Natural killer cell (primary cell): ENCODE results near the gene KIF1A. TPM values are rescaled to one million over a fixed set of nuclear protein-coding genes. Genes with fewer than 3 reads are reported as not detected.
A peak's percentile ranks its signal among the peaks of the same experiment; 100 is the strongest.
"Not testable (repeated sequence)": the region's sequence is repeated elsewhere in the genome, so short reads cannot be mapped to it uniquely, and the experiment has no call there.

Source experiments
- ATAC-seq, 3 donors: fragments of 150-1000 bp in 2 of 3; fragments of 200-7000 bp in 1 of 3; cut with Tn5 transposase; 1 replicate in 1 of 3; 2 replicates in 2 of 3; pipeline ENCODE4 v1.10.0; 2021; ENCODE audit warnings: mild to moderate bottlenecking in 2 of 3, moderate library complexity in 2 of 3
- DNase-seq, 2 donors: peaks; one replicate each; pipeline versions ENCODE4 v3.0.0 to v3.0.0-alpha.2; 2013 to 2021; ENCODE audit warnings: mixed read lengths in 1 of 2
- H3K27ac ChIP-seq: one replicate; pipeline ENCODE4 v1.5.1; 2013; ENCODE audit warnings: mild to moderate bottlenecking, low read length
- H3K27me3 ChIP-seq: one replicate; pipeline ENCODE4 v1.6.1; 2013; ENCODE audit warnings: low read length; ENCODE audit not compliant: control insufficient read depth, insufficient read depth
- H3K36me3 ChIP-seq: one replicate; pipeline ENCODE4 v1.6.1; 2013; ENCODE audit warnings: low read length; ENCODE audit not compliant: control insufficient read depth, insufficient read depth
- H3K4me1 ChIP-seq: one replicate; pipeline ENCODE4 v1.6.1; 2013; ENCODE audit warnings: low read length; ENCODE audit not compliant: control insufficient read depth, insufficient read depth
- H3K4me3 ChIP-seq: one replicate; pipeline ENCODE4 v1.5.1; 2013; ENCODE audit warnings: low read length
- H3K9me3 ChIP-seq: one replicate; pipeline ENCODE4 v1.6.1; 2013; ENCODE audit warnings: low read length; ENCODE audit not compliant: control insufficient read depth, insufficient read depth
- H3K27ac Mint-ChIP-seq, 2 donors: one replicate each; pipeline ENCODE4 v1.8.0; 2022; ENCODE audit warnings: mild to moderate bottlenecking in 2 of 2, mixed read lengths in 2 of 2, moderate library complexity in 1 of 2
- H3K27me3 Mint-ChIP-seq, 2 donors: one replicate each; pipeline ENCODE4 v1.8.0; 2022; ENCODE audit warnings: low read depth in 2 of 2, mixed read lengths in 2 of 2
- H3K36me3 Mint-ChIP-seq: one replicate; pipeline ENCODE4 v1.8.0; 2022; ENCODE audit warnings: mixed read lengths
- H3K4me1 Mint-ChIP-seq, 2 donors: one replicate each; pipeline ENCODE4 v1.8.0; 2022; ENCODE audit warnings: mixed read lengths in 2 of 2
- H3K4me3 Mint-ChIP-seq: one replicate; pipeline ENCODE4 v1.8.0; 2022; ENCODE audit warnings: mild to moderate bottlenecking, moderate library complexity, mixed read lengths
- H3K9me3 Mint-ChIP-seq, 2 donors: one replicate each; pipeline ENCODE4 v1.8.0; 2022; ENCODE audit warnings: mixed read lengths in 2 of 2
- WGBS: methylation state at CpG from one replicate; pipeline ENCODE4 v1.1.7; 2013; ENCODE audit warnings: missing lambda C conversion rate; ENCODE audit not compliant: insufficient coverage; 5-methylcytosine and 5-hydroxymethylcytosine counted together
- intact Hi-C: fragments of 100-400 bp; cut with micrococcal nuclease; formaldehyde crosslinking; loops from one replicate; pipeline ENCODE4 v1.14.2; 2022
- total RNA-seq, 4 donors: library from RNA; stranded (reverse); fragments of 120-200 nt in 1 of 4; gene quantifications; one replicate each; pipeline versions ENCODE4 v1.2.3 to v1.2.4, GENCODE V29; 2013 to 2022
- TF ChIP-seq, protein P1 (sequence below): fragments of 200-600 bp; IDR thresholded peaks from one replicate; pipeline ENCODE4 v1.8.0; 2022; ENCODE audit warnings: antibody characterized with exemption

The KIF1A gene
- total RNA-seq, 3 donors from 2014 or later (not counting 1 experiment from before 2014, with no cell fraction given), result 0.09 TPM; not detected in 2

DNA sequence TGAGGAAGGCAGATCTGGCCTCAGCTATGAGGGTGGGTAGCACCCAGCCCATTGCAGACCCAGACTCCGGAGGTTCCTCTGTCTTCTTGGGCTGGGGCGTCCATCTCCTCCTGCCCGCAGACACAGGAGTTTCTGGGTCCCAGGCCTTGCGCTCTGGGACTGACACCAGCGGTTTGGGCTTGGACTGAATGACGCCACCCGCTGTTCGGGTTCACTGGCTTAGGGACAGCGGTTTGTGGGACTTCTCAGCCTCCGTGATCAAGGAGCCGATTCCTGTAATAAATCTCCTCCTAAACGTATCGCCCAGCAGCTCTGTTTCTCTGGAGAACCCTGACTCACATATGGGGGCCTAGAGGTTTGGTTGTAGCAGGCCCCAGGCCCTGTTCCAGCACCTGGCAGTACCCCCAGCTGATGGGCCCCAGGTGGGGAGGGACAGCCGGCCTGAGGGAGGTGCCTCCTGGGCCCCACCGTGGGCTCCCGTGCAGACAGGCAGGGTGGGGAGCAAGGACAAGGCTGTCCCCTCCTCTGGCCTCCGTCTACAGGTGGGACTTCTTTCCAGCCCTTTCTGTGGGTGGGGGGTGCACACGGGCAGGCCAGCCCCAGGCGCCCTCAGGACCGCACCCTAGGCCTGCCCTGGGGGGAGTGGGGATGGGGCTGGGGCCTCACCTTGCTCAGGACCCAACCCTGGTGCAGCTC is 132.8 kb downstream of the KIF1A start:
- H3K9me3 Mint-ChIP-seq, result no peaks in the 10 kb centered on the region
- Histone ChIP-seq H3K4me1 (peaks cover 25% of the 10 kb centered on the region), H3K27me3 (no peaks in the 10 kb centered on the region), H3K4me3 (no peak overlapping the region), H3K27ac (no peak overlapping the region), H3K36me3 (no peaks in the 10 kb centered on the region), H3K9me3 (no peaks in the 10 kb centered on the region)
- peak overlapping the region; percentile 14 for H3K4me3 Mint-ChIP-seq
- no peak for ATAC-seq
- peak overlapping the region; percentile 36 to 77 for H3K27ac Mint-ChIP-seq
- whole genome bisulfite sequencing, result 88% methylated on average over 20 of the region's 20 CpGs
- H3K4me1 Mint-ChIP-seq, result peaks cover 11 to 21% of the 10 kb centered on the region in 2 donors
- intact Hi-C loops, result loop anchor here (5.0 kb wide), 1 partner anchor 65 kb away; no protein-coding TSS in a partner anchor
- no peaks in the 10 kb centered on the region for H3K27me3 Mint-ChIP-seq
- H3K36me3 Mint-ChIP-seq, result no peaks in the 10 kb centered on the region
- no peak for DNase-seq
- TF ChIP-seq, protein P1, sequence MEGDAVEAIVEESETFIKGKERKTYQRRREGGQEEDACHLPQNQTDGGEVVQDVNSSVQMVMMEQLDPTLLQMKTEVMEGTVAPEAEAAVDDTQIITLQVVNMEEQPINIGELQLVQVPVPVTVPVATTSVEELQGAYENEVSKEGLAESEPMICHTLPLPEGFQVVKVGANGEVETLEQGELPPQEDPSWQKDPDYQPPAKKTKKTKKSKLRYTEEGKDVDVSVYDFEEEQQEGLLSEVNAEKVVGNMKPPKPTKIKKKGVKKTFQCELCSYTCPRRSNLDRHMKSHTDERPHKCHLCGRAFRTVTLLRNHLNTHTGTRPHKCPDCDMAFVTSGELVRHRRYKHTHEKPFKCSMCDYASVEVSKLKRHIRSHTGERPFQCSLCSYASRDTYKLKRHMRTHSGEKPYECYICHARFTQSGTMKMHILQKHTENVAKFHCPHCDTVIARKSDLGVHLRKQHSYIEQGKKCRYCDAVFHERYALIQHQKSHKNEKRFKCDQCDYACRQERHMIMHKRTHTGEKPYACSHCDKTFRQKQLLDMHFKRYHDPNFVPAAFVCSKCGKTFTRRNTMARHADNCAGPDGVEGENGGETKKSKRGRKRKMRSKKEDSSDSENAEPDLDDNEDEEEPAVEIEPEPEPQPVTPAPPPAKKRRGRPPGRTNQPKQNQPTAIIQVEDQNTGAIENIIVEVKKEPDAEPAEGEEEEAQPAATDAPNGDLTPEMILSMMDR, result no peak

DNA sequence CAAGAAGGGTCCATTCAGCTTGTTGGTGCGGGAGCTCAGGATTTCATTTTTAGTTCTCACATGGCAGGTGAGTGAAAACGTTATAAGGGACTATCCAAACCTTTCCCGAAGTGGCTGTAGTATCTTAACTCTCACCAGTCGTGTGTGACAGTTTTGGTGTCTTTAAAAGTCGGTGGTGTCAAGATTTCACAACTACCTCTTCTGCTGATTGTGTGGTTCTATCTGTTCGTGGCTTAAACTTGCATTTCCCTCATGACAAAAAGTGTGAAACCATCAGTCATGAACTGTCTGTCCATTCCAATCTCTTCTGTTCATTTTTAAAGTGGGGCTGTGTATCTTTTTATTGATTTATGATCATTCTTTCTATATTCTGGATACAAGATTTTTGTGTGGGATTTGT is 133.6 kb downstream of the KIF1A start:
- no peaks in the 10 kb centered on the region for H3K36me3 ChIP-seq
- TF ChIP-seq, protein P1, result no peak
- no peaks in the 10 kb centered on the region for H3K27me3 Mint-ChIP-seq
- H3K9me3 Mint-ChIP-seq, result no peaks in the 10 kb centered on the region
- no peak overlapping the region for H3K27ac ChIP-seq
- WGBS, result 47% methylated on average over 6 of the region's 6 CpGs
- DNase-seq (peak in 1 of 2 donors; percentile 4), ATAC-seq (peak; percentile 32 to 77 (median 70))
- H3K4me3 ChIP-seq, result no peak overlapping the region
- peaks cover 25% of the 10 kb centered on the region for H3K4me1 ChIP-seq
- intact Hi-C loops, result loop anchor here (5.0 kb wide), 1 partner anchor 64 kb away; no protein-coding TSS in a partner anchor
- peak overlapping the region; percentile 36 to 77 for H3K27ac Mint-ChIP-seq
- H3K27me3 ChIP-seq, result no peaks in the 10 kb centered on the region
- H3K4me1 Mint-ChIP-seq, result peaks cover 11 to 21% of the 10 kb centered on the region in 2 donors
- H3K4me3 Mint-ChIP-seq, result peak overlapping the region; percentile 29
- H3K36me3 Mint-ChIP-seq, result no peaks in the 10 kb centered on the region
- H3K9me3 ChIP-seq, result no peaks in the 10 kb centered on the region

DNA sequence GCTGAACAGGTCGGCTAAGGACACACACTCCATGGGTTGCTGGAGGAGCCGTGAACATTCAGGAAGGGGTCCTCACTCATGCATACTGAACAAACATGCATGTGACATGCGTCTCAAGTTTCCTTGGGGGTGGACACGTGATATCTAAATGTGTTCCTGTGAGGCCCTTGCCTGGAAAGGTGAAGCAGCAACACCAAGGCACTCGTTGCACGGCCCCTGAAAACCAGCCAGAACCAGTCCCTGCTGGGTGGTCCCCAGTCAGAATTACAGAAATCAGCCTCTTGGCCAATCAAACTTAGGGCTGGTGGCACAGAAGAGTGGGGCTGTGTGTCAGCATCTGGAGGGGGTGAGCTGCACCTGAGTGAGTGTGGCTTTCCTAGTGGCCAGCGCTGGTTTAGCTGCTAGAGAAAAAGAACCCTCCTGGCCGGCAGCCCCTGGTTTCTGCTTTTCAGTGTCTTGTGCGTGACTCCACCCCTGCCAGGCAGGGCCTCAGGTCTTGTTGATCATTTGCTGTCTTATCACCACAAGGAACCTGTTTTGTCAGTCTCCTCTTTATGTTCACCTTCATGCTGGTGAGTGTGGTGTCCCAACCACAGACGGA is 134.1 kb downstream of the KIF1A start:
- intact Hi-C loops, result loop anchor here (5.0 kb wide), 1 partner anchor 64 kb away; no protein-coding TSS in a partner anchor
- Histone ChIP-seq H3K27ac (no peak overlapping the region), H3K9me3 (no peaks in the 10 kb centered on the region), H3K4me3 (no peak overlapping the region), H3K36me3 (no peaks in the 10 kb centered on the region), H3K27me3 (no peaks in the 10 kb centered on the region), H3K4me1 (peaks cover 25% of the 10 kb centered on the region)
- TF ChIP-seq, protein P1, result no peak
- H3K27ac Mint-ChIP-seq, result peak overlapping the region; percentile 36 to 77
- no peaks in the 10 kb centered on the region for H3K36me3 Mint-ChIP-seq
- peak overlapping the region; percentile 29 for H3K4me3 Mint-ChIP-seq
- WGBS, result 73% methylated on average over 10 of the region's 10 CpGs
- no peaks in the 10 kb centered on the region for H3K27me3 Mint-ChIP-seq
- H3K4me1 Mint-ChIP-seq, result peaks cover 11 to 21% of the 10 kb centered on the region in 2 donors
- ATAC-seq (peak in 2 of 3 donors; percentile 52 to 54), DNase-seq (peak in 1 of 2 donors; percentile 15)
- H3K9me3 Mint-ChIP-seq, result no peaks in the 10 kb centered on the region

DNA sequence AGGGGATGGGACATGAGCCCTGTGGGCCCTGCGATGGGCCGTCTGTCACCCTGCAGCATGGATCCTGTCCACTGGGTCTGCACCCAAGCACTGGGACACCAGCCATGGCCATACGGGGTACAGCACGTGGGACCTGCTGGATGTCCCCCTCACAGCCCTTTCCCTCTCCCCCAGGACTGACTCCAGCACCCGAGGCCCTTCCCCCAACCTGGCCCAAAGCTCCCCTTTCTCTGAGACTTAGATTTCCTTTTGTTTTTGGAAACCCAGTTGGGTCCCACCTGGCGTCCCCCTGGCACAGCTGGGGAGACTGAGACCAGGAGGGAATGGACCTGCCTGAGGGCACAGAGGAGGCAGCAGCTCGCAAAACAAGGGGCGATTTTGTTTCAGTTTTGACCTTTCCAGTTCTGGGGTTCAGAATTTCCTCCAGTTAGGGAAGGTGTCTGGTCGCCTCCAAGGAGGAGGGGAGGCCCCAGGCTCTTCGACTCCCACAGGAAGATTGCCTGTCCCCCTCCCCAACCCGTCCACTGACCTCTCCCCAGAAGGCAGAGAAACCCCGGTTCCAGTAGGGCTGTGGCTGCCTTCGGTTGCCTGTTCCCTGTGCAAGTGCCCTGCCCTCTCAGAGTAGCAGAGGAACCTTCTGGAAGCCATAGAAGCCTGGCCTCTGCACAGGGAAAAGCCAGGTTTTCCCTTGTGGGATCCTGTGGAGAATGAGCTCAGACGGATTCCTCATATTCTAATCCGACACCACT is 135.9 kb downstream of the KIF1A start:
- H3K27me3 Mint-ChIP-seq, H3K4me3 Mint-ChIP-seq, ATAC-seq, H3K4me3 ChIP-seq, H3K36me3 Mint-ChIP-seq, H3K27ac ChIP-seq, H3K9me3 Mint-ChIP-seq, H3K36me3 ChIP-seq, DNase-seq, H3K27me3 ChIP-seq, H3K27ac Mint-ChIP-seq, H3K9me3 ChIP-seq, intact Hi-C loops: not testable (repeated sequence)
- 64% methylated on average over 13 of the region's 15 CpGs for WGBS
- H3K4me1 Mint-ChIP-seq, result peaks cover 11 to 17% of the 10 kb centered on the region in 2 donors
- peaks cover 22% of the 10 kb centered on the region for H3K4me1 ChIP-seq

DNA sequence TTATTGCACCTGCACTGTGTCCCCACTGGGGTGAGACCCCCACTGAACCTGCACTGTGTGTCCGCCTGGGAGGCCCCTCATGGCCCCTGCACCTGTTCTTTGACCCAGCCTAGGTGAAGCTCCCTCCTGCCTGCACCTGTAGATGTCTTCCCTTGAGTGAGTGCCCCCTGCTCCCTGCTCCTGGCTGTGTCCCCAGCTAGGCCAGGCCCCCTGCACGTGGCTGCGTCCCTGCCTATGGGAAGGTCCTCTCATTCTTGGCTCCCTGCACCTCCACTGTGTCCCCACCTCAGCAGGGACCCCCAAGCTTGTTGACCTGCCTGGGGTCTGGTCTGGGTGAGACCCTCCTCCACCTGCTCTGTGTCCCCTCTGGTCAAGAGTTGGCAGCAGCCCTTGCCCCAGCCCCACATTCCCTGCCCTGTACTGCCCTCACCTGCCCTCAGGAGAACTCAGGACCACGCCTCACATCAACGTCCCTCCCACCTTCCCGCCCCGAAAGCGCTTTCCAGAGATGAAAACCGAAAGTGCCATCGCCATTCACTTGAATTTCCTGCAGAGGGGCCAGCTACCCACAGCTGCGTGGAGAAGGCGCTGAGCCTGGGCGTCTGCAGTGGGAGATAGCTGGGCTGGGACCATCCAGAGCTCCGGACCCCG is 136.6 kb downstream of the KIF1A start:
- H3K9me3 Mint-ChIP-seq, H3K9me3 ChIP-seq, H3K27me3 Mint-ChIP-seq, H3K36me3 Mint-ChIP-seq, intact Hi-C loops, H3K27me3 ChIP-seq, ATAC-seq, DNase-seq, H3K4me3 ChIP-seq, H3K27ac Mint-ChIP-seq, H3K27ac ChIP-seq, H3K36me3 ChIP-seq, H3K4me3 Mint-ChIP-seq: not testable (repeated sequence)
- 95% methylated on average over 2 of the region's 15 CpGs for WGBS
- H3K4me1 ChIP-seq, result peaks cover 22% of the 10 kb centered on the region
- H3K4me1 Mint-ChIP-seq, result peaks cover 11 to 17% of the 10 kb centered on the region in 2 donors
